Measurements from ENCODE around the gene TXNRD3.

- TF ChIP-seq SMC3 (IDR thresholded peaks at IDR 0.05) (no peak), CTCF (IDR thresholded peaks at IDR 0.05) (no peak), RAD21 (conservative IDR thresholded peaks at IDR 0.05 in 1 of 2, IDR thresholded peaks at IDR 0.05 in 1 of 2) (peak; percentile 14 to 18; a peak in 1 of 5 replicates), CHD2 (IDR thresholded peaks at IDR 0.05; ENCODE audit: low read length, partially characterized antibody) (no peak), USF2 (IDR thresholded peaks at IDR 0.05) (no peak), RNF2 (IDR thresholded peaks at IDR 0.05; ENCODE audit: borderline replicate concordance, low read depth) (no peak), KDM1A (IDR thresholded peaks at IDR 0.05; ENCODE audit: low read depth) (no peak), CBX2 (IDR thresholded peaks at IDR 0.05; ENCODE audit: borderline replicate concordance, low read depth) (no peak), JUN (IDR thresholded peaks at IDR 0.05) (no peak)
These were observed 87.1 kb downstream of the TXNRD3 start for GRCh38 chr3:126567696-126568438.
